ENCODE data around the gene TPSD1.
"Not testable (repeated sequence)": the region's sequence is repeated elsewhere in the genome, so short reads cannot be mapped to it uniquely, and the experiment has no call there.

Gene TPSD1

GRCh38 chr16:1290063-1290501 is 34.2 kb downstream of the TPSD1 start:
- FAIRE-seq, result no peak
- no peak for DNase-seq (ENCODE audit: insufficient read length, low spot score)
- no peak for TF ChIP-seq POLR2A (IDR thresholded peaks at IDR 0.05; ENCODE audit: low read depth, low read length)

- FAIRE-seq (no peak), DNase-seq (ENCODE audit: insufficient read length, low spot score) (no peak)
- no peak for TF ChIP-seq POLR2A (IDR thresholded peaks at IDR 0.05; ENCODE audit: low read depth, low read length)
These were observed 35.1 kb downstream of the TPSD1 start for GRCh38 chr16:1290860-1291575.

GRCh38 chr16:1291576-1291974 is 35.7 kb downstream of the TPSD1 start:
- DNase-seq (ENCODE audit: insufficient read length, low spot score) (no peak), FAIRE-seq (no peak)
- TF ChIP-seq POLR2A (IDR thresholded peaks at IDR 0.05; ENCODE audit: low read depth, low read length), result no peak

GRCh38 chr16:1292208-1292607 is 36.3 kb downstream of the TPSD1 start:
- DNase-seq (ENCODE audit: insufficient read length, low spot score); FAIRE-seq: not testable (repeated sequence)

- FAIRE-seq; DNase-seq (ENCODE audit: insufficient read length, low spot score): not testable (repeated sequence)
These were observed 36.9 kb downstream of the TPSD1 start for GRCh38 chr16:1292808-1293207.

- DNase-seq (ENCODE audit: insufficient read length, low spot score) (no peak), FAIRE-seq (no peak)
- no peak for TF ChIP-seq POLR2A (IDR thresholded peaks at IDR 0.05; ENCODE audit: low read depth, low read length)
These were observed 38.2 kb downstream of the TPSD1 start for GRCh38 chr16:1293921-1294656.

- DNase-seq (ENCODE audit: insufficient read length, low spot score), result no peak
- no peak for FAIRE-seq
- TF ChIP-seq POLR2A (IDR thresholded peaks at IDR 0.05; ENCODE audit: low read depth, low read length), result no peak
These were observed 39.6 kb downstream of the TPSD1 start for GRCh38 chr16:1295465-1295864.

- FAIRE-seq; DNase-seq (ENCODE audit: insufficient read length, low spot score): not testable (repeated sequence)
These were observed 40.8 kb downstream of the TPSD1 start for GRCh38 chr16:1296688-1297017.

GRCh38 chr16:1297018-1297696 is 41.3 kb downstream of the TPSD1 start:
- peak; percentile 76 for FAIRE-seq
- DNase-seq (ENCODE audit: insufficient read length, low spot score), result peak; percentile 63
- TF ChIP-seq POLR2A (IDR thresholded peaks at IDR 0.05; ENCODE audit: low read depth, low read length), result no peak

GRCh38 chr16:1298406-1298805 is 42.5 kb downstream of the TPSD1 start:
- DNase-seq (ENCODE audit: insufficient read length, low spot score) (no peak), FAIRE-seq (no peak)
- no peak for TF ChIP-seq POLR2A (IDR thresholded peaks at IDR 0.05; ENCODE audit: low read depth, low read length)

GRCh38 chr16:1299012-1299867 is 43.4 kb downstream of the TPSD1 start:
- DNase-seq (ENCODE audit: insufficient read length, low spot score), result no peak
- TF ChIP-seq POLR2A (IDR thresholded peaks at IDR 0.05; ENCODE audit: low read depth, low read length), result no peak
- FAIRE-seq, result no peak

- FAIRE-seq (no peak), DNase-seq (ENCODE audit: insufficient read length, low spot score) (no peak)
- TF ChIP-seq POLR2A (IDR thresholded peaks at IDR 0.05; ENCODE audit: low read depth, low read length), result no peak
These were observed 44.0 kb downstream of the TPSD1 start for GRCh38 chr16:1299868-1300203.

GRCh38 chr16:1300664-1301476 is 45.0 kb downstream of the TPSD1 start:
- TF ChIP-seq POLR2A (IDR thresholded peaks at IDR 0.05; ENCODE audit: low read depth, low read length), result no peak
- peak; percentile 77 for DNase-seq (ENCODE audit: insufficient read length, low spot score)
- no peak for FAIRE-seq

Measured in H54 (cell line).